Stimulated activated CD4-positive, alpha-beta T cell treated with anti-CD3 and anti-CD28 coated beads, Interleukin-12 subunit alpha, Interleukin-12 subunit beta, amount 100 ng/mL, for 4 hours (primary cell): ENCODE data around the gene BIN2.
"Not testable (repeated sequence)": the region's sequence is repeated elsewhere in the genome, so short reads cannot be mapped to it uniquely, and the experiment has no call there.

Source experiments
- DNase-seq: peaks from one replicate; pipeline ENCODE4 v3.0.0-alpha.2; 2020

BIN2 gene

GRCh38 chr12:51307655-51308593 is 16.1 kb downstream of the BIN2 start:
- DNase-seq, result no peak

DNA sequence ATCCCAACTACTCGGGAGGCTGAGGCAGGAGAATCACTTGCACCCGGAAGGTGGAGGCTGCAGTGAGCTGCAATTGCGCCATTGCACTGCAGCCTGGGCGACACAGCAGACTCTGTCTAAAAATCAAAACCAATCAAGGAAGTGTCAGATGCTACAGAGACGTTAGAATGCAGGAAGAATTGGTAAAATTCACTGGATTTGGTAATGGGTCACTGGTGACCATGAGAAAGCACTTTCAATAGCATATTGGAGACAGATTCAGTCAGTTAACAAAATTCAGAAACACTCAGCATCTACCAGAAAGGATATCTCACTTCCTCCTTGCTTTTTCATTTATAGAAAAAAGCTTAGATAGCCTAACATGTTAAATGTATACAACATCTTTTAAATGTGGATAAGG is 17.5 kb downstream of the BIN2 start:
- no peak for DNase-seq

DNA sequence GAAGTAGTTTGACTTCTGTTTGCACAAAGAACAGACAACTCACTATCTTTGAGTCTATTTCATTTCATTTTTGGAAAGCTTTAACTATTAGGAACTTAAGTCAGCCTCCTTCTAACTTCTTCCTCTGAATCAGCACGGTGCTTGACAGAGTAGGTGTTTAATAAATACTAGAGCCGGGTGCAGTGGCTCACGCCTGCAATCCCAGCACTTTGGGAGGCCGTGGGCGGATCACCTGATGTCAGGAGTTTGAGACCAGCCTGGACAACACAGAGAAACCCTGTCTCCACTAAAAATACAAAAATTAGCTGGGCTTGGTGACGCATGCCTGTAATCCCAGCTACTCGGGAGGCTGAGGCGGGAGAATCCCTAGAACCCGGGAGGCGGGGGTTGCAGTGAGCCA is 23.2 kb downstream of the BIN2 start:
- not testable (repeated sequence) for DNase-seq

- no peak for DNase-seq
Observed at GRCh38 chr12:51295651-51296050, 28.3 kb downstream of the BIN2 start.

- DNase-seq, result not testable (repeated sequence)
Observed at GRCh38 chr12:51294097-51294496, 29.9 kb downstream of the BIN2 start.

DNA sequence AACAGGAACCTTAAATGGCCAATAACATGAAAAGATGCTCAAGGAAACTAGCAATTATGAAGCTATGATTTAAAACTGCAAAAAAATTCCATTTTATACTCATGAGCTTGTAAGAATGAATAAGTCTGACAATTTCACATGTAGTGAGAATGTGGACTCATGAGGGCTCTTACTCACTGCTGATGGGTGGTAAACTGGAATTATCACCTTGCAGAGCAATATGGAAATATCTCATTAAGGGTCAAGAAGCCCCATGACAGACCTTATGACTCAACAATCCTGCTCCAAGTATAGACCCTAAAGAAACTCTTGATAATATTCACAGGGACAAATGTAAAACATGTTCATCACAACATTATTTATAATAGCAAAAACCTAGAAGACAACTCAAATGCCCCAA is 30.3 kb downstream of the BIN2 start:
- no peak for DNase-seq

- not testable (repeated sequence) for DNase-seq
Observed at GRCh38 chr12:51291603-51292513, 32.1 kb downstream of the BIN2 start.

DNA sequence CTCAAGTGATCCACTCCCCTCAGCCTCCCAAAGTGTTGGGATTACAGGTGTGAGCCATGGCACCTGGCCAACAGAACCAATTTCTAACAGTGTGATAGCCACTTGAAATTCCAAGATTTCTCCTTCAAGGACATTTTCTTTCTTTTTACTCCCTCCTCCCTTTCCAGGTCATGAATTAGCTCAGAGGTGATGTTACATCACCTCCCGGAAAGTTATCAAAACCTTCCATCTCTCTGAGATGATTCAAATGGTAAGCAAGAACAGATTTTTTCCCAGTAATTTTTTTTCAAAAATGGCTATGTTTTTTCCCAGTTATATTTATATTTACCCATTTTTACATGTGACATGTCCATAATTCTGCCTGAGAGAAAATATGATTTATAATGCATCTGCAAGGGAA is 38.1 kb downstream of the BIN2 start:
- DNase-seq, result no peak

GRCh38 chr12:51281202-51281924 is 42.6 kb downstream of the BIN2 start:
- no peak for DNase-seq

GRCh38 chr12:51275088-51275487 is 48.9 kb downstream of the BIN2 start:
- DNase-seq, result no peak

DNA sequence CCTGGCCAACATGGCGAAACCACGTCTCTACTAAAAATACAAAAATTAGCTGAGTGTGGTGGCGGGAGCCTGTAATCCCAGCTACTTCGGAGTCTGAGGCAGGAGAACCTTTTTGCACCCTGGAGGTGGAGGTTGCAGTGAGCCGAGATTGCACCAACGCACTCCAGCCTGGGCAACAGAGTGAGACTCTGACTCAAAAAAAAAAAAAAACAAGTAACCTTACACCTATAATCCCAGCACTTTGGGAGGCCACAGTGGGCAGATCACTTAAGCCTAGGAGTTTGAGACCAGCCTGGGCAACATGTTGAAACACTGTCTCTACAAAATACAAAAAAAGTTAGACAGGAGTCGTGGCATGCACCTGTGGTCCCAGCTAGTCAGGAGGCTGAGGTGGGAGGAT is 51.2 kb downstream of the BIN2 start:
- not testable (repeated sequence) for DNase-seq

GRCh38 chr12:51270951-51271518 is 52.9 kb downstream of the BIN2 start:
- no peak for DNase-seq

DNA sequence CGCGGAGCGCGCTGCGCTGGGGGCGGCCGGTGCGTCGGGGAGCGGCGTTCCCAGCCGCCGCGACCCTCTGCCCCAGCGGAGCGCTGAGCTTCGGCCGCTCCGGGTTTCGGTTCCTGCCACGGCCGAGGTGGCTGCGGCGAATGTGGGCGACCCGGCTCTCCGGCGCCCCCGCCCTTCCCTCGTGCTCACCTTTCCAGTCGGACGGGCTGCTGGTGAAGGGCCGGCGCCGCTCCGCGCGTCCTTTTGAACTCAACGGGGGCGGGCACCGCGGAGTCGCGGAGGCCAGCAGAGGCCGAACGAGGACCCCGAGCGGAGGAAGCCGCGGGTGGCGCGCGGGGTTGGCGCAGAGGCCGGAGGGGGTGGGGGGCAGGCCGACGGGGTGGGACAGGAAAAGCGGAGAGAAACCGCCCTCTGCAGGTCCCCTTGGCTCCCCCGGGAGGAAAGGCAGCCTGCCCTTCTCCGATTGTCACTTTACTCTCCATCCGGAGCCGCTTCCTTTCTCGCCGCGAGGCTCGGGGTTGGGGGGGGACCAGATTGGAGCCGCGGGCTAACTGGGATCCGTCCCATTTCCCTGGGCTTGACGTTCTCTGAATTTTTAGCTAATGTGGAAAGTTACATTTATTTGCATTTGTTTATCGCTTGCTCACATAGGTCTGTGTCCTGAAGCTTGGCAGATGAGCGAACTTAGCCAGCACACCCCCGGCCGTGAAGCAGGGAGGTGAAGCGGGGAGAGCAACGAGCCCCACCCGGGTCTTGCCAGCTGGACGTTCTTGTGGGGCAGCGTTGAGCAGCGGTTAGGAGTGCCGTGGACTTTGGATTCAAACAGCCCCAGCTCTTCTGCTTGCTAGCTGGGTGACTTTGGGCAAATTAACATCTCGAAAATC is 53.7 kb downstream of the BIN2 start, which contains the start of gene SMAGP:
Gene SMAGP (minus strand): TSS at position 349 of the 884 bp plus-strand sequence. CDS start 1,137 bp downstream, outside the sequence.
- DNase-seq, result peak; percentile 31

DNA sequence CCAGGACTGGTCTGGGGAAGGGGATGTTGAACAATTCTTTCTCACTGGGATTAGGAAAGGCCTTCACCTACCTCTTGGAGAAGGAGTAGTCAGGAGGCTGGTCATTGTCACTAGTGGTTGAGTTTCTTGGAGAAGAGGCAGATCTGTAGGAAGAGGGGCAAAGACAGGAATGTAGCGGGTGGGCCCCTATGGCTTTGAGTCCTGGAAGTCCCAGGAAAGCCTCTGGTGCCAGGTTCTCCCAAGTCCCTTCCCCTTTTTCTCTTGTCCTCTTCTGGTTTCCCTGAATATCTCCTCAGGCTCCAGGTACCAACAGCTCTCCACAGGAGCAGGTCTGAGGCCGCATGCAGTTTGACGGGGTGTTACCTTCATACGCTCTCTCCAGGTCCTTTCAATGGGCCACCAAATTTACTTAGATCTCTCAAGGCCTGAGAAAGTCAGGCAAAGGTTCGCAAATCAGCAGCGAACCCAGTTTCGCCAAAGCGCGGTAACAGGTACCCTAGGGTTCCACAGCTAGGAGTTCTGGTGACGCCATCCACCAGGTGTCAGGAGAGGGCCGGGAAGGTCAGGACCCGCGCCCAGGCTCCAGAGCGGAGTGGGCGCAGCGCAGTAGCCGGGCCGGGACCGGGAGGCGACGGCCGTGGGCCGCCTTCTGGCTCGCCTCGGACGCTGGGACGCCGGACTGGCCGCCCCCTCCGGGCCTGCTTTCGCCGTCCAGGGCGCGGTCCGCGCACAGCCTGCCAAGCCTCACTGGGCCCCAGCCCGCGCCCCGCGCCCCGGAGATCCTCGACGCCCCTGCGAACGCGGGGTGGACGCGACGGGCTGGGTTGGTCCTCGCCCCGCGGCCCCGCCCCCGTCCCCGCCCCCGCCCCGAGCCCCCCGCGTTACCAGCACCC is 54.6 kb downstream of the BIN2 start:
- peak; percentile 54 for DNase-seq

DNA sequence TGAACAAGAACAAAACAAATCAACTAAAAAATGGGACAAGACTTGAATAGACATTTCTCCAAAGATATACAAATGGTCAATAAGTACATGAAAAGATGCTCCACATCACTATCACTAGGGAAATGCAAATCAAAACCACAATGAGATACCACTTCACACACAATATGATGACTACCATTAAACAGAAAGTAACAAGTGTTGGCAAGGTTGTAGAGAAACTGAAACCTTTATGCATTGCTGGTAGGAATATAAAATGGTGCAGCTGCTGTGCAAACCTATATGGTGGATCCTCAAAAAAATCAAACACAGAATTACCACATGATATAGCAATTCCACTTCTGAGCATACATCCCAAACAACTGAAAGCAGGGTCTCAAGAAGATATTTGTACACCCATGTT is 59.0 kb downstream of the BIN2 start:
- no peak for DNase-seq

DNA sequence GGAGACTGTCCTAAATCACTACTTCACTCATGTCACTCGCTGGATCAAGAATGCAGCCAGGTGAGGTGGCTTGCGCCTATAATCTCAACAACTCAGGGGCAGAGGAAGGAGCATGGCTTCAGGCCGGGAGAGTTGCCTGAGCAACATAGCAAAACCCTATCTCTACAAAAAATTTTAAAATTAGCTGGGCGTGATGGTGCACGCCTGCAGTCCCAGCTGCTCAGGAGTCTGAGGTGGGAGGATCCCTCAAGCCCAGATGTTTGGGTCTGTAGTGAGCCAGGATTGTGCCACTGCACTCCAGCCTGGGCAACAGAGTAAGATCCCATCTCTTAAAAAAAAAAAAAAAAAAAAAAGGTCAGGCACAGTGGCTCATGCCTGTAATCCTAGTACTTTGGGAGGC is 59.7 kb downstream of the BIN2 start:
- DNase-seq, result no peak

GRCh38 chr12:51263341-51263740 is 60.6 kb downstream of the BIN2 start:
- no peak for DNase-seq

- no peak for DNase-seq
Observed at GRCh38 chr12:51262758-51263177, 61.2 kb downstream of the BIN2 start.

GRCh38 chr12:51259600-51259999 is 64.4 kb downstream of the BIN2 start:
- DNase-seq, result not testable (repeated sequence)

DNA sequence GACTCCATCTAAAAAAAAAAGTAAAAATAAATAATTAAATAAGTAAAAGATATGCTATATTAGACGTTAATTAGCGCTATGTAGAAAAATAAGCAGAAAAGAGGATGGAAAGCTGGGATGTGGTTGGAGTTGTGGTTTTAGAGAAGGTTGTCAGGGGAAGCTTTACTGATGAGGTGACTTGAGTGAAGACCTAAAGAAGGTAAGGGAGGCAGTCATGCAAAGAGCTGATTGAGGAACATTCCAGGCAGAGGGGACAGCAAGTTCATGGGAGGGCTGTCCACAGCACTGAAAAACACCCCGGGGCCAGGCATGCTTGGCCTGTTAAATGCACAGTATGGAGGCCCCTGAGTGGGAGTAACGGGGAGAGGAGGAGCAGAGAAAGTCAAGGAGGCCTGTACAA is 69.4 kb downstream of the BIN2 start:
- no peak for DNase-seq
